DOHH2 (cell line): ENCODE results near the gene IRF2BP1.

Experiments used
- H3F3A ChIP-seq: fragments of 200-600 bp; sonication (generic), shearing (Covaris generic); 2 replicates; pipeline ENCODE4 v1.6.0; 2016; ENCODE audit warnings: antibody characterized with exemption, mild to moderate bottlenecking; ENCODE audit not compliant: control insufficient read depth, insufficient read depth
- H3K27ac ChIP-seq: fragments of 200-600 bp; sonication (generic); 2 replicates; pipeline ENCODE4 v1.5.1; 2014; ENCODE audit warnings: low read depth, mild to moderate bottlenecking, low read length, moderate library complexity
- H3K27me3 ChIP-seq: fragments of 200-600 bp; sonication (generic); 2 replicates; pipeline ENCODE4 v1.6.1; 2014; ENCODE audit warnings: mild to moderate bottlenecking, low read length, mixed read lengths; ENCODE audit not compliant: control insufficient read depth
- H3K36me3 ChIP-seq: fragments of 200-600 bp; sonication (generic); 2 replicates; pipeline ENCODE4 v1.6.1; 2014; ENCODE audit warnings: mild to moderate bottlenecking, low read length, moderate library complexity, mixed read lengths; ENCODE audit not compliant: control insufficient read depth
- H3K4me1 ChIP-seq: fragments of 200-600 bp; sonication (generic); 2 replicates; pipeline ENCODE4 v1.6.1; 2014; ENCODE audit warnings: mild to moderate bottlenecking, low read length, mixed read lengths; ENCODE audit not compliant: control insufficient read depth
- H3K4me2 ChIP-seq: fragments of 200-600 bp; sonication (generic); 2 replicates; pipeline ENCODE4 v1.6.0; 2014; ENCODE audit warnings: mild to moderate bottlenecking, low read length, moderate library complexity
- H3K4me3 ChIP-seq: fragments of 200-600 bp; sonication (generic); 2 replicates; pipeline ENCODE4 v1.5.1; 2014; ENCODE audit warnings: mild to moderate bottlenecking, low read length, mixed read lengths
- H3K79me2 ChIP-seq: fragments of 200-600 bp; sonication (generic); 2 replicates; pipeline ENCODE4 v1.6.1; 2014; ENCODE audit warnings: mild to moderate bottlenecking, low read length, mixed read lengths; ENCODE audit not compliant: control insufficient read depth
- H3K9me2 ChIP-seq: fragments of 200-600 bp; sonication (generic); replicated peaks from 2 replicates; pipeline ENCODE4 v1.6.1; 2014; ENCODE audit warnings: mild to moderate bottlenecking, low read length, mixed read lengths; ENCODE audit not compliant: control insufficient read depth
- H3K9me3 ChIP-seq: fragments of 200-600 bp; sonication (generic); 2 replicates; pipeline ENCODE4 v1.6.1; 2014; ENCODE audit warnings: antibody characterized with exemption, low read length, mixed read lengths; ENCODE audit not compliant: control insufficient read depth, insufficient read depth
- H4K20me1 ChIP-seq: fragments of 200-600 bp; sonication (generic); 2 replicates; pipeline ENCODE4 v1.6.0; 2014; ENCODE audit warnings: low read depth, mild to moderate bottlenecking, antibody characterized with exemption, low read length, moderate library complexity; ENCODE audit not compliant: control insufficient read depth, insufficient read depth
- EZH2phosphoT487 ChIP-seq: fragments of 200-600 bp; sonication (generic); IDR thresholded peaks from 2 replicates; pipeline ENCODE4 v1.6.1; 2017; ENCODE audit warnings: borderline replicate concordance, mild to moderate bottlenecking, antibody characterized with exemption, low read length, moderate library complexity, mixed read lengths
- TF ChIP-seq, protein P1 (sequence below): fragments of 200-600 bp; sonication (generic); IDR thresholded peaks from one replicate; pipeline ENCODE4 v1.5.1; 2014; ENCODE audit warnings: antibody characterized with exemption, mild to moderate bottlenecking, low read depth, low read length; ENCODE audit not compliant: poor library complexity, severe bottlenecking

The IRF2BP1 gene

DNA sequence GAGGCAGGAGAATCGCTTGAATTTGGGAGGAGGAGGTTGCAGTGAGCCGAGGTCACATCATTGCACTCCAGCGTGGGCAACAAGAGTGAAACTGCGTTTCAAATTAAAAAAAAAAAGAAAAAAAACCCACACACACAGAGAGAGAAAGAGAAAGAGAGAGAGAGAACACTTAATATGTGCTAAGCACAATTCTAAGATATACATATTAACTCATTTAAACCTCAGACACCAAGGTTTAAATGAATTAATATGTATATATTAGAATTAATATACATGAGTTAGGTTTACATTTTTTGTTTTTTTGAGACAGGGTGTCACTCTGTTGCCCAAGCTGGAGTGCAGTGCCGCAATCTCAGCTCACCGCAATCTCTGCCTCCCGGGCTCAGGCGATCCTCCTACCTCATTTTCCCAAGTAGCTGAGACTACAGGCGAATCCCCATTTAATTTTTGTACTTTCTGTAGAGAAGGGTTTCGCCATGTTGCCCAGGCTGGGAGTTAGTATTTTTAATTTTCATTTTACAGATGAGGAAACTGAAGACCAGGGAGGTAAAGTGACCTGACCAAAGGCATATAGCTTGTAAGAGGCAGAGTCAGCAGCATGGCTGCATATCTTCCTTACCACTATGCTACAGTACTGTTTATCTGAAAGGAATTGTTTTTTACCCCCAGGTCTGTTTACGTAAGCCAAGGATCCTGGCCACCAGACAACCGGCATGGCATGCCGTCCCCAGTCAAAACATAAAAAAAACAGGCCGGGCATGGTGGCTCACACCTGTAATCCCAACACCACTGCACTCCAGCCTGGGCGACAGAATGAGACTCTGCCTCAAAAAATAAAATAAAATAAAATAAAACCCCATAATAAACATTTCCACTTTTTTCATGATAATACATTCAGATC lies 25.3 kb downstream of the IRF2BP1 start:
- H3K79me2 ChIP-seq = peaks cover 67% of the 10 kb centered on the region
- 0 out of 2 replicates have a peak overlapping the region, but pooled peaks have one; percentile 22 for H3K27ac ChIP-seq
- peak overlapping the region; percentile 87 for H3K4me2 ChIP-seq

DNA sequence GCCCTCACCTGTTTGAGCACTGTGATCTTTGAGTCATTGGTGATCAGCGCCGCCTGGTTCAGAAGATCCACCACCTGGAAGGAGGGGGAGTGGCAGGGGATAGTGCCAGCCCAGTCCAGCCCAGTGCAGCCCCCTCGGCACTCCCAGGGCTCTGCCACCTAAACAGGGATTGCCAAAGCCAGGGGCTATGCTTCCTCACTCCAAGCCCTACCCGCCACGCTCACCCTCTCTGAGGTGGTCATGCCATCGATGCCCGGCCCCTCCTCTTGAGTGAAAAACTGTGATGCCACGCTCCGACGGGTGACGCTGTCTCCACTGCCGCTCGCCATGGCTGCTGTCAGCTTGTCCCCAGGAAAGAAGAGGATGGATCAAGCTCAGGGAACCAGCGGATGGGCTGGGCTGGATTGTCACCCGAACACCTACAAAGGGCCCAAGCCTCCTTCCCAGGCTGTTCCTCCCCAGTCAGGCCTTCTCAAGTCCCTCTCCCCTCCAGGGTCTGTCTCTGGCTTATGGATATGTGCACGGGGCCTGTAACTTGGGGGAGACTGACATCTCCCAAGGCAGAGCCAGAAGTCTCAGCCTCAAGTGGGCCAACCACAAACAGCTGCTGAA lies 31.7 kb downstream of the IRF2BP1 start:
- peaks cover 73% of the 10 kb centered on the region for H3K36me3 ChIP-seq
- H3K4me2 ChIP-seq = no peak overlapping the region
- H3K9me3 ChIP-seq = no peaks in the 10 kb centered on the region
- H3K79me2 ChIP-seq = peaks cover 39% of the 10 kb centered on the region
- H3K27ac ChIP-seq = no peak overlapping the region
- H3F3A ChIP-seq = no peaks in the 10 kb centered on the region
- H4K20me1 ChIP-seq = no peaks in the 10 kb centered on the region
- no peak overlapping the region for H3K4me3 ChIP-seq
- no peaks in the 10 kb centered on the region for H3K9me2 ChIP-seq
- no peaks in the 10 kb centered on the region for H3K27me3 ChIP-seq
- TF ChIP-seq, protein P1, sequence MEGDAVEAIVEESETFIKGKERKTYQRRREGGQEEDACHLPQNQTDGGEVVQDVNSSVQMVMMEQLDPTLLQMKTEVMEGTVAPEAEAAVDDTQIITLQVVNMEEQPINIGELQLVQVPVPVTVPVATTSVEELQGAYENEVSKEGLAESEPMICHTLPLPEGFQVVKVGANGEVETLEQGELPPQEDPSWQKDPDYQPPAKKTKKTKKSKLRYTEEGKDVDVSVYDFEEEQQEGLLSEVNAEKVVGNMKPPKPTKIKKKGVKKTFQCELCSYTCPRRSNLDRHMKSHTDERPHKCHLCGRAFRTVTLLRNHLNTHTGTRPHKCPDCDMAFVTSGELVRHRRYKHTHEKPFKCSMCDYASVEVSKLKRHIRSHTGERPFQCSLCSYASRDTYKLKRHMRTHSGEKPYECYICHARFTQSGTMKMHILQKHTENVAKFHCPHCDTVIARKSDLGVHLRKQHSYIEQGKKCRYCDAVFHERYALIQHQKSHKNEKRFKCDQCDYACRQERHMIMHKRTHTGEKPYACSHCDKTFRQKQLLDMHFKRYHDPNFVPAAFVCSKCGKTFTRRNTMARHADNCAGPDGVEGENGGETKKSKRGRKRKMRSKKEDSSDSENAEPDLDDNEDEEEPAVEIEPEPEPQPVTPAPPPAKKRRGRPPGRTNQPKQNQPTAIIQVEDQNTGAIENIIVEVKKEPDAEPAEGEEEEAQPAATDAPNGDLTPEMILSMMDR = no peak
- no peaks in the 10 kb centered on the region for H3K4me1 ChIP-seq

More for the DNA sequence above, 25.3 kb downstream of the IRF2BP1 start:
- no peaks in the 10 kb centered on the region for H3K9me3 ChIP-seq
- peaks cover 24% of the 10 kb centered on the region for H3K27me3 ChIP-seq
- H3K36me3 ChIP-seq = peaks cover 45% of the 10 kb centered on the region
- no peaks in the 10 kb centered on the region for H4K20me1 ChIP-seq
- peak overlapping the region; percentile 90 for H3K4me3 ChIP-seq
- peaks cover 25% of the 10 kb centered on the region for H3K4me1 ChIP-seq
- TF ChIP-seq EZH2phosphoT487 = no peak
- TF ChIP-seq, protein P1 = no peak
- no peaks in the 10 kb centered on the region; the same call in 1 of the 2 replicates for H3F3A ChIP-seq
- no peaks in the 10 kb centered on the region for H3K9me2 ChIP-seq

DNA sequence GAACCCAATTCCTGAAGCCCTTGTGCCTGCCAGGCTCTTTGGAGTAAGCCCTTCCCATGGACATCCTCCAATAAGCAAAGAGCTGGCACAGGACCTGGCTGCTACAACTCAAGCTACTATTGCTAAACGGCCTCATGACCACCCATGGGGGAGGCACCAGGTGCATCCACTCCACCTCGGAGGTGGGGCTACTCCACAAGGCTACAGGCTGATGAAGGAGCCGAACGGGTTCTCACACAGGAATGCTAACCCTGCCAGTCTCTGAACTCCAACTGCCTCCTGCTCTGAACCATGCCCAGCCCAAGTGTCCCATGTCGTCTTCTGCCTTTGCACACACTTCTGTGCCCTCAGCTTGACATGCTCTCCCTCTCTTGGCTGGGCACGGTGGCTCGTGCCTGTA lies 33.0 kb downstream of the IRF2BP1 start:
- H3K36me3 ChIP-seq = peaks cover 76% of the 10 kb centered on the region
- H3K4me1 ChIP-seq = no peaks in the 10 kb centered on the region
- no peak overlapping the region for H3K4me3 ChIP-seq
- H3K79me2 ChIP-seq = peaks cover 26% of the 10 kb centered on the region
- H3K27ac ChIP-seq = no peak overlapping the region
- H3K4me2 ChIP-seq = no peak overlapping the region
- no peaks in the 10 kb centered on the region for H3K9me3 ChIP-seq
- no peaks in the 10 kb centered on the region for H3K27me3 ChIP-seq
- TF ChIP-seq, protein P1 = no peak
- TF ChIP-seq EZH2phosphoT487 = no peak
- H4K20me1 ChIP-seq = no peaks in the 10 kb centered on the region
- no peaks in the 10 kb centered on the region for H3K9me2 ChIP-seq
- no peaks in the 10 kb centered on the region for H3F3A ChIP-seq
